HCT116 (cell line): ENCODE data around the gene PPM1D.

Experiments
- CTCF ChIP-seq, 3 experiments: fragments of 200-600 bp in 1 of 3; sonication (generic) in 1 of 3; IDR thresholded peaks in 2 of 3; conservative IDR thresholded peaks in 1 of 3; 2 replicates each; pipeline ENCODE4 v1.5.1; 2012 to 2017; ENCODE audit warnings: low read depth in 2 of 3, low read length in 2 of 3, antibody characterized with exemption in 1 of 3, borderline replicate concordance in 1 of 3, control low read depth in 1 of 3, mild to moderate bottlenecking in 1 of 3, mixed read lengths in 1 of 3, mixed run types in 1 of 3, moderate library complexity in 1 of 3; ENCODE audit not compliant: insufficient read depth in 1 of 3
- POLR2A ChIP-seq: IDR thresholded peaks from 2 replicates; pipeline ENCODE4 v1.7.0; 2011; ENCODE audit warnings: borderline replicate concordance; ENCODE audit not compliant: insufficient read depth, insufficient read length; ENCODE audit errors: extremely low read depth
- RAD21 ChIP-seq: IDR thresholded peaks from 2 replicates; pipeline ENCODE4 v1.6.1; 2012; ENCODE audit warnings: low read depth, mild to moderate bottlenecking

GRCh38 chr17:60665602-60666001 lies 65.6 kb downstream of the PPM1D start:
- no peak for TF ChIP-seq RAD21
- no peak for TF ChIP-seq CTCF (IDR thresholded peaks at IDR 0.05 in 2 of 3, conservative IDR thresholded peaks at IDR 0.05 in 1 of 3; ENCODE audit: borderline replicate concordance in 1 of 3, insufficient read depth in 1 of 3, low read depth in 2 of 3, low read length in 2 of 3)
- no peak for TF ChIP-seq POLR2A
